Peyer's patch (tissue), 4 donors: ENCODE results near the gene ABHD12.
A peak's percentile ranks its signal among the peaks of the same experiment; 100 is the strongest.

Source experiments
- CTCF ChIP-seq, 6 experiments: fragments of 450-650 bp in 4 of 6; fragments of 200-600 bp in 2 of 6; sonication (generic) in 1 of 6; IDR thresholded peaks; one replicate each; pipeline ENCODE4 v1.5.1; 2017 to 2019; ENCODE audit warnings: antibody characterized with exemption in 6 of 6, mild to moderate bottlenecking in 3 of 6, moderate library complexity in 1 of 6
- POLR2A ChIP-seq, 2 donors: fragments of 450-650 bp; IDR thresholded peaks; one replicate each; pipeline ENCODE4 v1.5.1; 2017; ENCODE audit warnings: antibody characterized with exemption in 2 of 2, mild to moderate bottlenecking in 2 of 2, moderate library complexity in 2 of 2

DNA sequence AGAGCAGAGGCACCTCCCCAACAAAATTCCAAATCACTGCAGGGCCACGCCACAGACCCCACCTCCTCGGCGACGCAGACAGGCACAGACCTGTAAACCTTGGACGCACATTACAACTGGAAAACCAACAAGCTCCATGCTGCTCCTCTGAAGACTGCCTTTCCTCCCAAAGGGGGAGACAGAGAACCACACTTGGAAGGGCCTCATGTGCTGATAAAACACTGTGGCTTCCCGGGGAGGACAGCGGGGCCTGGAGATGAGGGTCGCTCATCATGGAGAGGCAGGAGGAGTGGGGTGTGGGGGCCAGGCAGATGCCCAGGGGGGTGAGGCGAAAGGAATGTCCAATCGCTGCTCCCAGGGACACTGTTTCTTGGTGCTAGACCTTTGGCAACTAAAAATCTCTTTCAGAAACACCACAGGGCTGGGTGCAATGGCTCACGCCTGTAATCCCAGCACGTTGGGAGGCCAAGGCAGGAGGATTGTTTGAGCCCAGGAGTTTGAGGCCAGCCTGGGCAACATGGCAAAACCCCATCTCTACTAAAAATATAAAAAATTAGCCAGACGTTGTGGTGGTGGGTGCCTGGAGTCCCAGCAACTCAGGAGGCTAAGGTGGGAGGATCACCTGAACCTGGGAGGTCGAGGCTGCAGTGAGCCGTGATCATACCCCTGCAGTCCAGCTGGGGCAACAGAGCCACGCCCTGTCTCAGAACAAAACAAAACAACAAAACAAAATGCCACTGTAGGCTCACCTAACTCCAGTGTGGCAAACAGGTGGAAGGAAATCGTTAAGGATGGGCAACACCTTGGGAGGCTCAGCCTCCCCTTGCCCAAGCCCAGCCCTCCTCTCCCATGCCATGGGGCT lies 53.8 kb downstream of the ABHD12 start:
- peak in 3 of 6 experiments; percentile 11 to 40 (median 26) for TF ChIP-seq CTCF (IDR thresholded peaks at IDR 0.05)
- TF ChIP-seq POLR2A (IDR thresholded peaks at IDR 0.05): no peak
